22Rv1 (cell line): Measurements from ENCODE around the gene KPNA2.

Source experiments
- CTCF ChIP-seq: fragments of 450-650 bp; IDR thresholded peaks from 2 replicates; pipeline ENCODE4 v1.5.1; 2017; ENCODE audit warnings: mild to moderate bottlenecking
- ZFX ChIP-seq: fragments of 450-650 bp; IDR thresholded peaks from 2 replicates; pipeline ENCODE4 v1.6.1; 2017; ENCODE audit warnings: antibody characterized with exemption, borderline replicate concordance

- peak; percentile 52 for TF ChIP-seq CTCF
- no peak for TF ChIP-seq ZFX
Observed at GRCh38 chr17:68057531-68057952, 22.0 kb downstream of the KPNA2 start.
